ENCODE results near the gene LTC4S.

DNA sequence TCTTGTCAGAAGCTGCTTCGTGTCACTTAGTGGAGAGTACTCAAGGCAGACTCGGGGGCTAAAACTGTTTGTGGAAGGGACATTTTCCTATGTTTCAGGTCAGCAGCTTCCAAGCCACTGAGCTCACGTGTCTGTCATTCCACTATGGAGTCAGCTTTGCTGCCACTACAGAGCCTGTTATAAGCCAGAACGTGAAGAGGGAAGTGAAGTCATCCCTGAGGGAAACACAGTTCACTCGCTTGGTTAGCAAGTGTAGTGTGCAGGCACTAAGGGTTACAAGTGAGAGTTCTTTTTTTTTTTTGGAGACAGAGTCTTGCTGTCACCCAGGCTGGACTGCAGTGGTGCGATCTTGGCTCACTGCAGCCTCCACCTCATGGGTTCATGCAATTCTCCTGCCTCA is 24.5 kb upstream of the LTC4S start:
- TF ChIP-seq, protein P1, sequence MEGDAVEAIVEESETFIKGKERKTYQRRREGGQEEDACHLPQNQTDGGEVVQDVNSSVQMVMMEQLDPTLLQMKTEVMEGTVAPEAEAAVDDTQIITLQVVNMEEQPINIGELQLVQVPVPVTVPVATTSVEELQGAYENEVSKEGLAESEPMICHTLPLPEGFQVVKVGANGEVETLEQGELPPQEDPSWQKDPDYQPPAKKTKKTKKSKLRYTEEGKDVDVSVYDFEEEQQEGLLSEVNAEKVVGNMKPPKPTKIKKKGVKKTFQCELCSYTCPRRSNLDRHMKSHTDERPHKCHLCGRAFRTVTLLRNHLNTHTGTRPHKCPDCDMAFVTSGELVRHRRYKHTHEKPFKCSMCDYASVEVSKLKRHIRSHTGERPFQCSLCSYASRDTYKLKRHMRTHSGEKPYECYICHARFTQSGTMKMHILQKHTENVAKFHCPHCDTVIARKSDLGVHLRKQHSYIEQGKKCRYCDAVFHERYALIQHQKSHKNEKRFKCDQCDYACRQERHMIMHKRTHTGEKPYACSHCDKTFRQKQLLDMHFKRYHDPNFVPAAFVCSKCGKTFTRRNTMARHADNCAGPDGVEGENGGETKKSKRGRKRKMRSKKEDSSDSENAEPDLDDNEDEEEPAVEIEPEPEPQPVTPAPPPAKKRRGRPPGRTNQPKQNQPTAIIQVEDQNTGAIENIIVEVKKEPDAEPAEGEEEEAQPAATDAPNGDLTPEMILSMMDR (IDR thresholded peaks at IDR 0.05; ENCODE audit: low read depth, low read length, missing input control) = no peak
- TF ChIP-seq TAF1 (conservative IDR thresholded peaks at IDR 0.05) = no peak
- TF ChIP-seq, protein P2, sequence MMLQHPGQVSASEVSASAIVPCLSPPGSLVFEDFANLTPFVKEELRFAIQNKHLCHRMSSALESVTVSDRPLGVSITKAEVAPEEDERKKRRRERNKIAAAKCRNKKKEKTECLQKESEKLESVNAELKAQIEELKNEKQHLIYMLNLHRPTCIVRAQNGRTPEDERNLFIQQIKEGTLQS (IDR thresholded peaks at IDR 0.05) = no peak
- no peak for TF ChIP-seq GABPA (IDR thresholded peaks at IDR 0.05 in 1 of 2, conservative IDR thresholded peaks at IDR 0.05 in 1 of 2)
- TF ChIP-seq RAD21 (IDR thresholded peaks at IDR 0.05) = no peak
- TF ChIP-seq, protein P3, sequence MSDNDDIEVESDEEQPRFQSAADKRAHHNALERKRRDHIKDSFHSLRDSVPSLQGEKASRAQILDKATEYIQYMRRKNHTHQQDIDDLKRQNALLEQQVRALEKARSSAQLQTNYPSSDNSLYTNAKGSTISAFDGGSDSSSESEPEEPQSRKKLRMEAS (IDR thresholded peaks at IDR 0.05) = no peak
- TF ChIP-seq, protein P4, sequence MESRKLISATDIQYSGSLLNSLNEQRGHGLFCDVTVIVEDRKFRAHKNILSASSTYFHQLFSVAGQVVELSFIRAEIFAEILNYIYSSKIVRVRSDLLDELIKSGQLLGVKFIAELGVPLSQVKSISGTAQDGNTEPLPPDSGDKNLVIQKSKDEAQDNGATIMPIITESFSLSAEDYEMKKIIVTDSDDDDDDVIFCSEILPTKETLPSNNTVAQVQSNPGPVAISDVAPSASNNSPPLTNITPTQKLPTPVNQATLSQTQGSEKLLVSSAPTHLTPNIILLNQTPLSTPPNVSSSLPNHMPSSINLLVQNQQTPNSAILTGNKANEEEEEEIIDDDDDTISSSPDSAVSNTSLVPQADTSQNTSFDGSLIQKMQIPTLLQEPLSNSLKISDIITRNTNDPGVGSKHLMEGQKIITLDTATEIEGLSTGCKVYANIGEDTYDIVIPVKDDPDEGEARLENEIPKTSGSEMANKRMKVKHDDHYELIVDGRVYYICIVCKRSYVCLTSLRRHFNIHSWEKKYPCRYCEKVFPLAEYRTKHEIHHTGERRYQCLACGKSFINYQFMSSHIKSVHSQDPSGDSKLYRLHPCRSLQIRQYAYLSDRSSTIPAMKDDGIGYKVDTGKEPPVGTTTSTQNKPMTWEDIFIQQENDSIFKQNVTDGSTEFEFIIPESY (IDR thresholded peaks at IDR 0.05) = no peak
- no peak for TF ChIP-seq JUND (IDR thresholded peaks at IDR 0.05)
- no peak for TF ChIP-seq SP1 (IDR thresholded peaks at IDR 0.05)
- no peak for TF ChIP-seq YY1 (IDR thresholded peaks at IDR 0.05)
- TF ChIP-seq, protein P5, sequence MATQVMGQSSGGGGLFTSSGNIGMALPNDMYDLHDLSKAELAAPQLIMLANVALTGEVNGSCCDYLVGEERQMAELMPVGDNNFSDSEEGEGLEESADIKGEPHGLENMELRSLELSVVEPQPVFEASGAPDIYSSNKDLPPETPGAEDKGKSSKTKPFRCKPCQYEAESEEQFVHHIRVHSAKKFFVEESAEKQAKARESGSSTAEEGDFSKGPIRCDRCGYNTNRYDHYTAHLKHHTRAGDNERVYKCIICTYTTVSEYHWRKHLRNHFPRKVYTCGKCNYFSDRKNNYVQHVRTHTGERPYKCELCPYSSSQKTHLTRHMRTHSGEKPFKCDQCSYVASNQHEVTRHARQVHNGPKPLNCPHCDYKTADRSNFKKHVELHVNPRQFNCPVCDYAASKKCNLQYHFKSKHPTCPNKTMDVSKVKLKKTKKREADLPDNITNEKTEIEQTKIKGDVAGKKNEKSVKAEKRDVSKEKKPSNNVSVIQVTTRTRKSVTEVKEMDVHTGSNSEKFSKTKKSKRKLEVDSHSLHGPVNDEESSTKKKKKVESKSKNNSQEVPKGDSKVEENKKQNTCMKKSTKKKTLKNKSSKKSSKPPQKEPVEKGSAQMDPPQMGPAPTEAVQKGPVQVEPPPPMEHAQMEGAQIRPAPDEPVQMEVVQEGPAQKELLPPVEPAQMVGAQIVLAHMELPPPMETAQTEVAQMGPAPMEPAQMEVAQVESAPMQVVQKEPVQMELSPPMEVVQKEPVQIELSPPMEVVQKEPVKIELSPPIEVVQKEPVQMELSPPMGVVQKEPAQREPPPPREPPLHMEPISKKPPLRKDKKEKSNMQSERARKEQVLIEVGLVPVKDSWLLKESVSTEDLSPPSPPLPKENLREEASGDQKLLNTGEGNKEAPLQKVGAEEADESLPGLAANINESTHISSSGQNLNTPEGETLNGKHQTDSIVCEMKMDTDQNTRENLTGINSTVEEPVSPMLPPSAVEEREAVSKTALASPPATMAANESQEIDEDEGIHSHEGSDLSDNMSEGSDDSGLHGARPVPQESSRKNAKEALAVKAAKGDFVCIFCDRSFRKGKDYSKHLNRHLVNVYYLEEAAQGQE (IDR thresholded peaks at IDR 0.05) = no peak
